Stimulated activated CD8-positive, alpha-beta memory T cell treated with anti-CD3 and anti-CD28 coated beads, Interleukin-15, amount 100 ng/mL, for 24 hours (primary cell): ENCODE results near the gene USP17L13.
"Not testable (repeated sequence)": the region's sequence is repeated elsewhere in the genome, so short reads cannot be mapped to it uniquely, and the experiment has no call there.

Source experiments
- DNase-seq: peaks from one replicate; pipeline ENCODE4 v3.0.0-alpha.2; 2020; ENCODE audit warnings: low read depth

USP17L13 gene

GRCh38 chr4:9224596-9224995 lies at the start of gene USP17L13:
Gene USP17L13, plus strand, starts transcription at chr4:9224896. Its CDS starts 0 bp downstream, at chr4:9224896.
- DNase-seq = not testable (repeated sequence)

DNA sequence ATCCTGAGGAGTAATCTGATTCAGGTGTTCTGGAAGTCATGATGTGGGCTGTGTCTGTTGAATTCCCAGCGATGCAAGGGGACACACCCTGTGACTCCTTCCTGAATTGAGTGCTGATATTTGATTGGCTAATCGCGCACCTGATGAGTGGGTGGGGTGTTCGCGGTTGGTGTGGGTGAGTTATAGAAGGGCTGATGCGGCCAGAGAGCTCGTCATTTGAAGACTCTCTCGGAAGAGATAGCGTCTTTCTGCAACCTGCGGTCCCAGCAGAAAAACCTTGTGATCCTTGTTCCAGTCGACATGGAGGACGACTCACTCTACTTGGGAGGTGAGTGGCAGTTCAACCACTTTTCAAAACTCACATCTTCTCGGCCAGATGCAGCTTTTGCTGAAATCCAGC lies 14.3 kb upstream of the USP17L13 start, which contains the start of gene USP17L10:
TSS of gene USP17L10 (plus strand) at position 301 of the 400 bp plus-strand sequence. CDS start at position 301, 0 bp downstream.
- not testable (repeated sequence) for DNase-seq

- DNase-seq = not testable (repeated sequence)
These were observed 10.0 kb upstream of the USP17L13 start for GRCh38 chr4:9214701-9215100.

DNA sequence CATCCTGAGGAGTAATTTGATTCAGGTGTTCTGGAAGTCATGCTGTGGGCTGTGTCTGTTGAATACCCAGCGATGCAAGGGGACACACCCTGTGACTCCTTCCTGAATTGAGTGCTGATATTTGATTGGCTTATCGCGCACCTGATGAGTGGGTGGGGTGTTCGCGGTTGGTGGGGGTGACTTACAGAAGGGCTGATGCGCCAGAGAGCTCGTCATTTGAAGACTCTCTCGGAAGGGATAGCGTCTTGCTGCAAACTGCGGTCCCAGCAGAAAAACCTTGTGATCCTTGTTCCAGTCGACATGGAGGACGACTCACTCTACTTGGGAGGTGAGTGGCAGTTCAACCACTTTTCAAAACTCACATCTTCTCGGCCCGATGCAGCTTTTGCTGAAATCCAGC lies 9.6 kb upstream of the USP17L13 start, which contains the start of gene USP17L11:
TSS of gene USP17L11 (plus strand) at position 301 of the 400 bp plus-strand sequence. CDS start at position 301, 0 bp downstream.
- not testable (repeated sequence) for DNase-seq

DNA sequence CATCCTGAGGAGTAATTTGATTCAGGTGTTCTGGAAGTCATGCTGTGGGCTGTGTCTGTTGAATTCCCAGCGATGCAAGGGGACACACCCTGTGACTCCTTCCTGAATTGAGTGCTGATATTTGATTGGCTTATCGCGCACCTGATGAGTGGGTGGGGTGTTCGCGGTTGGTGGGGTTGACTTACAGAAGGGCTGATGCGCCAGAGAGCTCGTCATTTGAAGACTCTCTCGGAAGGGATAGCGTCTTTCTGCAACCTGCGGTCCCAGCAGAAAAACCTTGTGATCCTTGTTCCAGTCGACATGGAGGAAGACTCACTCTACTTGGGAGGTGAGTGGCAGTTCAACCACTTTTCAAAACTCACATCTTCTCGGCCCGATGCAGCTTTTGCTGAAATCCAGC lies 4.8 kb upstream of the USP17L13 start, which contains the start of gene USP17L12:
TSS of gene USP17L12 (plus strand) at position 301 of the 400 bp plus-strand sequence. CDS start at position 301, 0 bp downstream.
- DNase-seq = not testable (repeated sequence)

DNA sequence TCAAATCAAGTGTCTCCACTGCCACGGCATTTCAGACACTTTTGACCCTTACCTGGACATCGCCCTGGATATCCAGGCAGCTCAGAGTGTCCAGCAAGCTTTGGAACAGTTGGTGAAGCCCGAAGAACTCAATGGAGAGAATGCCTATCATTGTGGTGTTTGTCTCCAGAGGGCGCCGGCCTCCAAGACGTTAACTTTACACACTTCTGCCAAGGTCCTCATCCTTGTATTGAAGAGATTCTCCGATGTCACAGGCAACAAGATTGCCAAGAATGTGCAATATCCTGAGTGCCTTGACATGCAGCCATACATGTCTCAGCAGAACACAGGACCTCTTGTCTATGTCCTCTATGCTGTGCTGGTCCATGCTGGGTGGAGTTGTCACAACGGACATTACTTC lies 5.6 kb downstream of the USP17L13 start:
- not testable (repeated sequence) for DNase-seq

GRCh38 chr4:9234085-9234484 lies 9.4 kb downstream of the USP17L13 start, which contains the start of gene USP17L15:
Gene USP17L15, plus strand, starts transcription at chr4:9234385. Its CDS starts 0 bp downstream, at chr4:9234385.
- not testable (repeated sequence) for DNase-seq

- not testable (repeated sequence) for DNase-seq
These were observed 13.8 kb downstream of the USP17L13 start for GRCh38 chr4:9238461-9238860.

- not testable (repeated sequence) for DNase-seq
These were observed 18.9 kb downstream of the USP17L13 start, which contains the start of gene USP17L17 for GRCh38 chr4:9243579-9243978. Gene USP17L17, plus strand, starts transcription at chr4:9243879. Its CDS starts 0 bp downstream, at chr4:9243879.

- not testable (repeated sequence) for DNase-seq
These were observed 23.4 kb downstream of the USP17L13 start, which contains the start of gene USP17L18 for GRCh38 chr4:9247953-9248680. Gene USP17L18, plus strand, starts transcription at chr4:9248630. Its CDS starts 0 bp downstream, at chr4:9248630.

GRCh38 chr4:9253078-9253477 lies 28.4 kb downstream of the USP17L13 start, which contains the start of gene USP17L19:
Gene USP17L19, plus strand, starts transcription at chr4:9253378. Its CDS starts 0 bp downstream, at chr4:9253378.
- not testable (repeated sequence) for DNase-seq

GRCh38 chr4:9257824-9258223 lies 33.1 kb downstream of the USP17L13 start, which contains the start of gene USP17L20:
Gene USP17L20, plus strand, starts transcription at chr4:9258124. Its CDS starts 0 bp downstream, at chr4:9258124.
- DNase-seq = not testable (repeated sequence)

- DNase-seq = not testable (repeated sequence)
These were observed 37.9 kb downstream of the USP17L13 start, which contains the start of gene USP17L21 for GRCh38 chr4:9262572-9262971. Gene USP17L21, plus strand, starts transcription at chr4:9262872. Its CDS starts 0 bp downstream, at chr4:9262872.

- not testable (repeated sequence) for DNase-seq
These were observed 42.6 kb downstream of the USP17L13 start, which contains the start of gene USP17L22 for GRCh38 chr4:9267319-9267718. Gene USP17L22, plus strand, starts transcription at chr4:9267619. Its CDS starts 0 bp downstream, at chr4:9267619.

- not testable (repeated sequence) for DNase-seq
These were observed 47.0 kb downstream of the USP17L13 start for GRCh38 chr4:9271719-9272118.
